GM19025 (cell line): ENCODE data around the gene ROGDI.

Experiments used
- ATAC-seq: cut with Tn5 transposase; IDR thresholded peaks from one replicate; pipeline ENCODE4 v1.9.1; 2021; ENCODE audit warnings: mild to moderate bottlenecking, low read depth, moderate library complexity; ENCODE audit not compliant: unreplicated experiment

ROGDI gene

GRCh38 chr16:4769306-4769638 is 33.2 kb downstream of the ROGDI start:
- no peak for ATAC-seq

- peak; percentile 45 for ATAC-seq
These were observed 33.7 kb downstream of the ROGDI start for GRCh38 chr16:4768549-4769305.

DNA sequence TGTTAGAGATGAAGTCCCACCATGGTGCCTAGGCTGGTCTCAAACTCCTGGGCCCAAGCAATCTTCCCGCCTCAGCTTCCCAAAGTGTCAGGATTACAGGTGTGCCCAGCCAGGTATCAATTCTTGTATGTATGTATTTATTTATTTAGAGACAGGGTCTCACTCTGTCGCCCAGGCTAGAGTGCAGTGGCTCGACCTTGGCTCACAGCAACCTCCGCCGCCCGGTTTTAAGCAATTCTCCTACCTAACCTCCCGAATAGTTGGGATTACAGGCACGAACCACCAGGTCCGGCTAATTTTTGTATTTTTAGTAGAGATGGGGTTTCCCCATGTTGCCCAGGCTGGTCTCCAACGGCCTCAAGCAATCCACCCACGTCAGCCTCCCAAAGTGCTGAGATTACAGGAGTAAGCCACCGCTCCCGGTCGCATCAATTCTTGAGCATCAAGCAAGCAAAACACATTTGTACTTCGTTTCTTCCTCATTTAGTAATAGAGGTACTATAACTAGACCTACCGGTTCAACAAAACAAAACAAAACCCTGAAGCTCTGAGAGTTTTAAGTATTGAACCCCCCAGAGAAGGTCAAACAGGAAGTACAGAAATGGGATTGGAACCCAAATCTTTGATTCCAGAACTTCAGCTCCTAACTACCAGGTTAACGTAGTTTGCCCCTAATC is 34.4 kb downstream of the ROGDI start:
- no peak for ATAC-seq

GRCh38 chr16:4766875-4767628 is 35.4 kb downstream of the ROGDI start, which contains the start of gene ZNF500:
Gene ZNF500, minus strand, starts transcription at chr16:4767162. Its CDS starts 1,184 bp downstream, at chr16:4765978.
- ATAC-seq: peak; percentile 88

DNA sequence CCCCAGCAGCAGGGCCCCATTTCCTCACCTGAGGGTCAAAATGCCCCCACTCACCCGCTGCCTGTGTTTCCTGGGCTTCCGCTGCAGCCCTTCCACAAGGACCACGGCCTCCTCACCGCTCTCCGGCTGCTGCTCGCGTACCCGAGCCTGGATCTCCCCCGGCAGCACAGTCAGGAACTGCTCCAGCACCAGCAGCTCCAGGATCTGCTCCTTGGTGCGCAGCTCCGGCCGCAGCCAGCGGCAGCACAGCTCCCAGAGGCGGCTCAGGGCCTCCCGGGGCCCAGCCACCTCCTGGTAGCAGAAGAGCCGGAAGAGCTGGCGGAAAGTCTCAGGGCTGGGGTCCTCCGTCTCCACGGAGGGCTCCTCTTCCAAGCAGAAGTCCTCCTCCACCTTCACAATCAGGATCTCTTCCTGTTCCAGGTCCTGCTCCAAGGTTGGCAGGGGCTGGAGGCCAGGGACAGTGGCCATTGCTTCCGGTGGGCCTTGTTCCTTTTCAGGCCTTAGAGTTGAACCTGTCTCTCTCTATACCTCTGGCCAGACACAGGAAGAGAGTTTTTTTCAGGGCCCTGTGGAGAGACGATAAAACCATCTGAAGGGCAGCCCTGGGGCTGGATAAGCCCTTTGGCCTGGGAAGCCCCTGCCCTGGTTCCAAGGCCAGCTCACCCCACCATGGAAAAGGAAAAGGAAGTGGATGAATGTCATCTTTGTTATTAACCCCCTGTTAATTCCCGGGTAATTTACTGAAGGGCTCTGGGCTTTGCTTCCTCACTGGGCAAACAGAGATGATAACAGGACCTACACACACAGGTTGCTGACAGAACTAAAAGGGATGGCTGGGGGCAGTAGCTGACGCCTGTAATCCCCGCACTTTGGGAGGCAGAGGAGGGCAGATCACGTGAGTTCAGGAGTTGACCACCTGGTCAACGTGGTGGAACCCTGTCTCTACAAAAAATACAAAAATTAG is 36.6 kb downstream of the ROGDI start:
- no peak for ATAC-seq

- ATAC-seq: no peak
These were observed 38.6 kb downstream of the ROGDI start for GRCh38 chr16:4763791-4764190.

DNA sequence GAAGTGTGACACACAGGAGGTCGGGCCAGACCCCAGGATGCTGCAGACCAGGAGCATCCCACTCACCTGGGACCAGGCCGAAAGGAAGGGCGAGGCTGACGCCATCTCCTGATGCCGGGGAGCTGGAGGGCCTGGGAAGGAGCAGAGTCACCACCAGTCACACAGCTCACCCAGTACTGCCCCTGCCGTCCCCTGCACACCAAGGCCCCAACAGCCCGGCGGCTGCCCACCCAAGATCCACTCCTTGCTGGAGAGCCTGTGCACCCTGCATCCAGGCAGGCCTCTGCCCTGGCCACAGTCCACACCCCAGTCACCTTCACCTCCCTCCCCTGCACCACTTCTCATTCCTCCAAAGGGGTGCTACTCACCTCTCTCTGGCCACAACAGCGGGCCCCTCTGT is 40.2 kb downstream of the ROGDI start:
- ATAC-seq: no peak

DNA sequence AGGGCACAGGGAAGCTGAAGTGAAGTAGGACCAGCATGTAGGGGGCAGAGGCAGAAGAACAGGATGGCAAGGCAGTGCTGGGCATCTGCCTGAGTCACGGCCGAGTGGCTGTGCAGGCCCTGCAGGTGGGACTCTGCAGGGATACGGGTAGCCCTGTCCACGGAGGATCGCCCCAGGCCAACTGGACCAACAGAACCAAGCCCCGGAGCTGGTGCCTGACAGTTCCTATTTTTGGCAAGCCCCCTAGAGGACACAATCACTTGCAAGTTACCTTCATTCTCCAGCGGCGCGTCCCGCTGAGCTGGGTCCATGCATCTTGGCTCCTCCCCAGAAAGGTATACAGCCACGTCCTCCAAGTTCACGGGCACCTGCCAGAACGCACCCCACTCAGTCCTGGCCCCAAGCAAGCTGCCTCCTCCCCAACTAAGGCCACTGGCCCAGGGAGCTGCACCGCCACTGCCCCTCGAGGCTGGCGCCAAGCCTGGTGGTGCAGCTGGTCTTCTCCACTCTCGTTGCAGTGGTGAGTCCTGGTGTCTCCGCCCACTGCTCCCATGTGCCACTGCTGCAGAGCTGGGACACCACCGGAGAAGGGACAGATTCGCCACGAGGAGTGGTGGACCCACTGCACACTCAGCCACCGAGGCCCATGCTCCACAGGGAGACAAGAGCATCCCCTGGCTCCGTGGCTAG is 42.1 kb downstream of the ROGDI start:
- no peak for ATAC-seq

DNA sequence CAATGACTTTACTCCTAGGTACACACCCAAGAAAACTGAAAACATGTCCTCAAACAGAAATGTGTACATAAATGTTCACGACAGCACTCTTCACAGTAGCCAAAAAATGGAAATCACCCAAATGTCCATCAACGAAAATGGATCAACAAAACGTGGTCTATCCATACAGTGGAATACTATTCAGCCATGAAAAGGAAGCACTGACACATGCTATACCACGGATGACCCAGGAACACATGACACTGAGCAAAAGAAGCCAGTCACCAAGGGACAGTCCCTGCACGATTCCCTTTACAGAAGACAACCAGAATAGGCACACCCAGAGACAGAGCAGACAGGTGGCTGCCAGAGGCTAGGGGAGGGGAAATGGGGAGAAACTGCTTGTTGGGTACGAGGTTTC is 46.7 kb downstream of the ROGDI start:
- no peak for ATAC-seq

GRCh38 chr16:4754865-4755264 is 47.6 kb downstream of the ROGDI start:
- no peak for ATAC-seq

DNA sequence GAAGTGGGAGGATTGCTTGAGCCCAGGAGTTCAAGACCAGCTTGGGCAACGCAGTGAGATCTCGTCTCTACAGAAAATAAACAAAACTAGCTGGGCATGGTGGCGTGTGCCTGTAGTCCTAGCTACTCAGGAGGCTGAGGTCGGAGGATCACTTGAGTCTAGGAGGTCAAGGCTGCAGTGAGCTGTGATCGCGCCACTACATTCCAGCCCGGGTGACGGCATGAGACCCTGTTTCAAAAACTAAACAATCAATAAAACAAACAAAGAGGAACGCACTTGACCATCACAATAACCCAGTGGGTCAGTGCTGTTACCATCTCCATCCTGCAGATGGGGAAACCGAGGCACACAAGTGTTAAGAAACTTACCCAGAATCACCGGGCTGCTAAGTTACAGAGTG is 49.2 kb downstream of the ROGDI start:
- ATAC-seq: no peak

DNA sequence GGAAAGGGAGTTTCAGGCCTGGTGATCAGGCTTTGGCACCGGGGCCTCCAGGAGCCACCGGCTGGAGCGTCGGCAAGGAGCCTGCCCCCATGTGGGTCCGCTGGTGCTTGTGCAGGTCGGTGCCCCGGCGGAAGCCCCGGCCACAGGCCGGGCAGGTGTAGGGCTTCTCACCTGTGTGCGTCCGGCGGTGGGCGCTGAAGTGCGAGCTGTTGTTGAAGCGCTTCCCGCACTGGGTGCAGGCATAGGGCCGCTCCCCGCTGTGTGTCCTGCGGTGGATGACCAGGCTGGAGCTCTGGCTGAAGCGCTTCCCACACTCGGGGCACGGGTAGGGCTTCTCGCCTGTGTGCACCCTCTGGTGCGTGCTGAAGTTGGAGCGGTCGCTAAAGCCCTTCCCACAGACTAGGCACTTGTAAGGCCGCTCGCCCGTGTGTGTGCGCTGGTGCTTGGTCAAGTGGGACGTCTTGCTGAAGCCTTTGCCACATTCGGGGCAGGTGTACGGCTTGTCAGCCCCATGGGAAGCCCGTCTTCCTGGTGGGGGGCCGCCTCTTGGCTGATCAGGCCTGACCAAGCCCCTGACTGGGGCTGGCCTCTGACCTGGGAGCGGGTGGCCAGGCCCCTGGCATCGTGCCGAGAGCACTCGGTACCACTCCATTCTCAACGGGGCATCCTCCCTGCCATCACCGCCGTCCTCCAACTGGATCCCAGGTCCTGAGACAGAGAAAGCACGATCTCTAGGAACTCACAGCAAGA is 49.9 kb downstream of the ROGDI start:
- no peak for ATAC-seq

DNA sequence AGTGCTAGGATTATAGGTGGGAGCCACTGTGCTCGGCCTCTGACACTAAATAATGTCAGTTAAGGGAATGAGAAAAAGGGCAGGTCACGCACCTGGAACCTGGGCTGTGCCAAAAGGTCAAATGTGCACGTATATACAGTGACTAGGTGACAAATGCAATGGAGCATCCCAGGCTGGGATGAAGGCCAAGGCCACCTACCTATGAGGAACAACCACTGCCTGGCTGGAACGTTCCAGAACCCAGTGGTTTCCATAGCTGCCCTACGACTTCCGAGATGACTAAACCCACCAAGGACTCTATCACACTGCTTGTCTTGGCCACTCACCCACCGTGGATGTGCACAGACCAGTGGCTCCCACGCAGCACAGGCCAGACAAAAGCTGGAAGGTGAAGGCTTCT is 51.5 kb downstream of the ROGDI start:
- no peak for ATAC-seq

DNA sequence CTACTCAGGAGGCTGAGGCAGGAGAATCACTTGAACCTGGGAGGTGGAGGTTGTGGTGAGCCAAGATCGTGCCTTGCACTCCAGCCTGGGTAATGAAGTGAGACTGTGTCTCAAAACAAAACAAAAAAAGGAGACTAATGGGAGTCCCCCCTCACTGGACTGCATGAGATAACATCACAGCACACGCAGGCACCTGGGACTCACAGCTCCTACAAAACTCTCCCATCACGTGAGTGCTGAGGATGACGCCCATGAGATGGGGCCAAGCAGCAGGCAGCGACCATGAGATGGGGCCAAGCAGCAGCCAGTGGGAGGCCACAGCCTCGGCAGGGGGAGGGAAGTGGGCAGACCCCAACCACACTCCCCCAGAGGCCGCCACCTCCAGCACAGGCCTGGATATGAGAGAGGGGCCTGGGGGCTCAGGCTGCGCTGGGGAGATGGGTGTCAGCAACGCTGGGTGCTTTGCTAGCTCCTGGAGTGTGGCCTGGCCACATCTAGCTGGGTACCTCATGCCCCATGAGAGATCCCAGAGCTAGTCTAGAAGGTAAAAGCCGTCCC is 52.7 kb downstream of the ROGDI start:
- no peak for ATAC-seq

DNA sequence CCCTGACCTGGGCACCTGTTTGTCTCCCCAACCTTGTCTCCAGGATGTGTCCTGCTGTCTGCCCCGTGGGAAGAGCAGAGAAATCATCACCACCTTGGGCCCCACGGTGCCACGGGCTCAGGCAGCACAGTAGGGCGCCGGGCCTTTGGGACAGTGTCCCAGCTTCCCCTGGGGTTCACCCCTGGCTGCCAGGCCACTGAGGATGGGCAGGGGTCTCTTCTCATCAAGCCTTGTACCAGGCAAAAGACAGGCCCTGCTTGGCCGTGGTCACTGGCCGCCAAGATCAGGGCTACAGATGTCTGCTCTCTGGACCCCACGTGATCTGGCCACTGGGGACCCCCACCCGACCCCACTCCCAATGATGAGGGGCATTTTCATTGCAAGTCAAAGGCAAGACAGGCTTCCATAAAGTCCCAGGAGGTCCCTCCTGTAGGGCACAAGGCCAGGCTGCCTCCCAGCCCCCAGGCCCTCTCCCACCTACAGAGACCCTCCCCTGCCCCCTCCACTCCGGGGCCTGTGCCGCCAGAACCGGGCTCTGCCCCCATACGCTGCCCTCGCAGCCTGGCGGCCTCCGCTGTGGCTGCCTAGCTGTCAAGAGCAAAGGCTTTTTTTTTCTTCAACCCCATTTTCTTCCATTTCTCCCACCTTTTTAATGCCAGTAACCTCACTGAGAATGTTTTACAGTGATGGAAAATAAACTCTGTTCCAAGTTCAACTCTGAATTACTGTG is 53.6 kb downstream of the ROGDI start:
- no peak for ATAC-seq

DNA sequence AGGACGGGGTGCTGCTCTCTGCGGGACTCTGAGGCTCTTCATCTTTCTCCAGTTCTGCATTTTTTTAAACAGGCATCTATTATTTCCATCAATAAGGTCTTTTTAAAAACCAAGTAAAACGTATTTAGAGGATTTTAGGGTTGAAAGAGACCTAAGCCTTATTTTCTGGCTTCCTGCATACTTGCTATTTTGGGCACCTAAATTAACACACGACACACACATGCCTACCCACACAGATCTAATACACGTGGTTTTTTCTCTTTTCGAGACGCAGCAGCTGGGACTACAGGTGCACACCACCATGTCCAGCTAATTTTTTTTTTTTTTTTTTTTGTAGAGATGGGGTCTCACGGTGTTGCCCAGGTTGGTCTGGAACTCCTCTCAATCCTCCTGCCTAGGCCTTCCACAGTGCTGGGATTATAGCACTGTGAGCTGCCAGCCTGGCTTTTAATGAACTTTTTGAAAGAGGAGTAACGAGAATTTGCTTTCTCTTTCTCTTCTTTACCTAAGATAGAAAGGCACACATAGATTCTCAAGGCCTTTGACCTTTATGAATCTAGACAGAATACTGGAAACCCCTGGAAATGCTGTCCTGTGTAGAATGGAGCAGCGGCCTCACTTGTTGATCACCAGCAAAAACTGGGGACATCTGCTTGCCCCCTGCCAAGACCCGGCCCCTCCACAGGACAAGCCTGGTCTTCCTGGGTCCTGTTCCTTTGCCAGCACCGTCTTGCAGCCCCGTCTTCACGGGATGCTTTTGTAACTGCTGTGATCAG is 54.3 kb downstream of the ROGDI start:
- ATAC-seq: no peak

GRCh38 chr16:4746991-4747574 is 55.4 kb downstream of the ROGDI start:
- ATAC-seq: no peak
